HG02981 (cell line): ENCODE data around the gene GPER1.

Experiments used
- ATAC-seq: cut with Tn5 transposase; IDR thresholded peaks from one replicate; pipeline ENCODE4 v1.9.1; 2021; ENCODE audit warnings: mild to moderate bottlenecking, moderate library complexity; ENCODE audit not compliant: unreplicated experiment

The GPER1 gene

GRCh38 chr7:1086588-1087464 is 1.1 kb upstream of the GPER1 start:
- peak; percentile 76 for ATAC-seq

DNA sequence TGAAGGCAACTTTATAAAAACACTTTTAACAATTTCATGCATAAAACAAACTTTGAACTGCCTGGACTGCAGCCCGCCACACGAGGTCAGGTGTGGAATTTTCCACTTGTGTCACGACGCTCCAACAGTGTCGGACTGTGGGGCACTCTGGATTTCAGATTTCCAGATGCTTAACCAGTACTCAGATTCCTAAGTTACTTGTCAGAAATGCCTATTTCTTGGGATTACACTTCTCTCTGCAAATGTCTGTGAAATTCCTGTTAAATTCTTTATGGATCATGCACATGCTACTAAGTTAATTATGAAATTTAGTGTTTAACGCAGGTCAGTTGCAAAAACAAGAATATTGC is 473 bp upstream of the GPER1 start:
- ATAC-seq: no peak

GRCh38 chr7:1090236-1090635 is 2.3 kb downstream of the GPER1 start:
- no peak for ATAC-seq

- no peak for ATAC-seq
Measured at GRCh38 chr7:1090686-1091643, 3.1 kb downstream of the GPER1 start.

GRCh38 chr7:1091644-1092027 is 3.7 kb downstream of the GPER1 start:
- no peak for ATAC-seq

DNA sequence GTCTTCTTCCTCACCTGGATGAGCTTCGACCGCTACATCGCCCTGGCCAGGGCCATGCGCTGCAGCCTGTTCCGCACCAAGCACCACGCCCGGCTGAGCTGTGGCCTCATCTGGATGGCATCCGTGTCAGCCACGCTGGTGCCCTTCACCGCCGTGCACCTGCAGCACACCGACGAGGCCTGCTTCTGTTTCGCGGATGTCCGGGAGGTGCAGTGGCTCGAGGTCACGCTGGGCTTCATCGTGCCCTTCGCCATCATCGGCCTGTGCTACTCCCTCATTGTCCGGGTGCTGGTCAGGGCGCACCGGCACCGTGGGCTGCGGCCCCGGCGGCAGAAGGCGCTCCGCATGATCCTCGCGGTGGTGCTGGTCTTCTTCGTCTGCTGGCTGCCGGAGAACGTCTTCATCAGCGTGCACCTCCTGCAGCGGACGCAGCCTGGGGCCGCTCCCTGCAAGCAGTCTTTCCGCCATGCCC is 4.3 kb downstream of the GPER1 start:
- ATAC-seq: no peak

DNA sequence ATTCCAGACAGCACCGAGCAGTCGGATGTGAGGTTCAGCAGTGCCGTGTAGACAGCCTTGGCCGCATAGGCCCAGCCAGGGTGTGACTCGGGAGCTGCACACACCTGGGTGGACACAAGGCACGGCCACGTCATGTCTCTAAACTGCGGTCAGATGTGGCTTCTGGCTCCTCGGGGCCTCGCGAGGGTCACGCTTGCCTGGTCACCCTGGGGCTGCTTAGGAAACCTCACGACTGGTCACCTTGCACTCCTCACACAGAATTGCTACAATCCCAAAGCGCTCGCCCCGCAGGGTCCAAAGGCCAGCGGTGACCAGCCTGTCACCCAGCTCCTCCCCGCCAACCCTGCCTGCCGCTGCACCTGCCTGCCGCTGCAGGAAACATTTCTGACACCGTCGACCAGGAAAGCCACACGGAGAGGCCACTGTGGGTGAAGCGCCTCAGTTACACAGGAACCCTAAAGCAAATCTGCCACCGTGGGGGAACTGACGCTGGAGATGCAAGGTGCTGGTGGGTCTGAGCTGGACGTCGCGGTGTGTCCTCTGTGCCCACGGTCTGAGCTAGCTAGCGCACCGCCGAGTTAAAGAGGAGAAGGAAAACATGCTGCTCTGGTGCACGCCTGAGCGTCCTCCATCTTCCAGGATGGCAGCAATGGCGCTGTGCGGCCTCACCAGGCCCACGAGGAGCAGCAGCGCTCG is 5.0 kb downstream of the GPER1 start:
- no peak for ATAC-seq

DNA sequence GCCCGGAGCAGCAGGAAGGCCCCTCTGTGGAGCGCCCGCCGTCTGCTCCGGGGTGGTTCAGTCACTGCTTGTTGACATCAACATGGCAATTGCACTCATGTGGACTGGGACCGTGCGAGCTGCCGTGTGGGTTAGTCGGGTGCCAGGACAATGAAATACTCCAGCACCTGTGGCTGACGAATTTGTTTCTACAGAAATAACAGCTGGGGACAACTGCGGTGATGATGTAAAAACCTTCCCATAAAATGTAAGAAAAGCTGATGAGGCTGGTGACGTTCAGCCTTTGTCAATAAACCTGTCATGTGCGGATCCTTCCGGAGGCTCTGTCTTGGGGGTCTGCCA is 5.6 kb downstream of the GPER1 start:
- no peak for ATAC-seq

GRCh38 chr7:1093916-1094508 is 6.1 kb downstream of the GPER1 start:
- ATAC-seq: no peak

DNA sequence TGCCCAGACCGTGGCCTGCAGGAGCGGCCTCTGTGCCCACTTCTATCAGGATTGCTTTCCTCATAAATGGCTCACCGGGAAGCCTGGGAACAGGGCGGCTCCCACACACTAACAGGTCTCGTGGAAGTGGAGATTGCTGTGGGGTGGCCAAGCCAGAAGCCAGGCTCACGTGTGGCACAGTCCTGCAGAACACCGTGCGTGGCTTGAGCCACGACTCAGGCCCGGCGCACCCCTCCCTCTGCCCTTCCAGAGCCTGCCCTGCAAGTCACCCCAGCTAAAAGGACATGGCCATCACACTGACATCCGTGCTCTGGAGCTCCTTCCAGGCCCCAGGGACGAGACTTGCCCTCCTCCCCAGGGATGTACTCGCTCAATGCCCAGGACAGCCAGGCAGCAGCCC is 7.0 kb downstream of the GPER1 start:
- no peak for ATAC-seq

DNA sequence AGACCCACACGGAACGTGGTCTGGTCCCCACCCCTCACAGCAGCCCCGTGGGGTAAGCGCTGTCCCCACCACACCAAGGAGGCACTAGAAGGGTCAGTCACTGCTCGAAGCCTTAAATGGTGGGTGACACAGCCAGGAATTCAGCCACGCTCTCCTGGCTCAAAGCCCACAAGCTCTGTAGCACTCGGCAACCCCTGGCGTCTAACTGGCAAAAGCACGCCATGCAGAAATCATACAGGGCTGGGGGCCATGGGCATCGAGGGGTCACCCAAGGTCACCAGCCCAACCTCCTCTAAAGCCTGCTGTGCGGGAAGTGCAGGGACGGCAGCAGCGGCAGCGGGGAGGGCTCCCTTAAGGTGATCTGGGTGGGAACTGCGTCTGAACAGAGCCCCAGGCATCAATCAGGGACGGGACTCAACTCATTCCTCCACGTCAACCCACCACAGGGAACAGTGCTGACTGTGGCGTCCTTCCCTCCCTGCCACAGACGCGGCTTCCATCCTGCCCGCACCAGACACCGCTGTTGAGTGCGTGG is 7.8 kb downstream of the GPER1 start:
- ATAC-seq: no peak

DNA sequence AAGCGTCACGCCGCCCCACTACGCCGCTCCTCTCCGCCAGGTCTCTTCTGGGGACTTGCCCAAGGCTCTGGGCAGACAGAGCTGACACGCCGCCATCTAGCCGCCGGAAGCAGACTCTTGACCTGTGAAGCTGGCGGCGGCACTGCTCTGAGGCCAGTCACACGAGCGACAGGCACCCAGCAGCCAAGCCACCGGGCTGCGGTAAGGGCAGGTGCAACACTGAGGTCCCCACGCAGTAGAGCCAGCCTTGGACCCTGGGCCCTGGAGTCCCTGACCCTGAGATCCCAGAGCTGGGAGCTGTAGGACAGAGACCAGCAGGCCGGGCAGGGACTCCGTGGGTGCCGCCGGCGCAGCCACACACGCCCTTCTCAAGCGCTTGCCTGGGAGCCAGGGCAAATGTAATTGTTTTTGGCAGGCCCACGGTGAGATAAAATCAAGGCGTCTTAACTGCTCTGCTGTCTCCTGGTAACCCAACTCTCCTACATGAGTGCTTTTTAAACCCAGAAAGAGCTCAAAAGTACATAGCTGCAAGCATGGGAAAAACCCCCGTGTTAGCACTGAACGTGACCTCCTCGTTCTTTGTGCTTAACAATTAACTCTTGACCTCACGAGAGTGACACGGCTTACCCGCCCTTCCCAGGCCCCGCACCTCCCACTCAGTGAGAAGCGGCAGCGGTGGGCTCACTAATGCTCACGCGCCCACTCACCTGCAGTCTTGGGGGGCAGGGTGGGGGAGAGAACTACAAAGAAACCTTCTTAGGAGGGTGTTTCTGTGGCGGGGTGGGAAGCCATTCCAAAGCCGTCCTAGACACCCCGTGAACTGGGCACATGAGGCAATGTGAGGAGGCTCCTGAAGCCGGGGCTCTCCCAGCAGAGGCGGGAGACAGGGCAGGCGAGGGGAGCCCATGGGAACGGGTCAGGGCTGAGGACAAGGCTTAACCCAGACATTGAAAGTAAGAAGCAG is 8.5 kb downstream of the GPER1 start:
- ATAC-seq: no peak

DNA sequence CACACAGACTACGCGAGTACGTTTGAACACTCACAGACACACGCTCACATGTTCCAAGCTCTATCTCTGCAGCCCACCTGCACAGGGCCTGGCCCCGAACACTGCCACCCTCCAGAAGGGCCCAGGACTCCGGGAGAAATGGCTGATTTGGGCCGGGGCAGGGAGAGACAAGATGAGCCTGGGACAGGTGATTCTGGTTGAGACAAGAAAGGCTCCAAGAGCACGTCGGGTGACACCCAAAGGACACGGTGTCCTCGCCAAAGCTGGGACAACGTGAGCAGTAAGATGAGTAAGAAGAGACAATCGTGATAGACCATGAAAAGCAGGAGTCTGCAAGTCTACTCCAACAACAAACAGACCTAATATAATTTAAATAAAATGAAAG is 9.2 kb downstream of the GPER1 start:
- ATAC-seq: no peak

- ATAC-seq: no peak
Measured at GRCh38 chr7:1098243-1099153, 10.6 kb downstream of the GPER1 start.

DNA sequence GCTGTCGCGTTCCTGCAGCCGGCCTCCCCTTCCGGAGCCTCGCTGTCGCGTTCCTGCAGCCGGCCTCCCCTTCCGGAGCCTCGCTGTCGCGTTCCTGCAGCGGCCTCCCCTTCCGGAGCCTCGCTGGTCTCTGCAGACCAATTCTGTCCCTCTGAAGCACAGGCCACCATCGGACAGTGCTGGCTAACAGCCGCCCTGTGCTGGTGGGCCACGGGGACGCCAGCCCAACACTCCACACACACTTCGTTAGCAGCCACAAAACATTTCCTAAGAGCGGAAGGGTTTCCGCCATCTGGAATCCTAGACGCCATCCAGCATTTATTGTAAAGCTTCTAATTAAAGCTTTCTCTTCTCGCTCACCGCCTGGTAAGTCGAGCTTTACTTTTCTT is 11.2 kb downstream of the GPER1 start:
- ATAC-seq: no peak

DNA sequence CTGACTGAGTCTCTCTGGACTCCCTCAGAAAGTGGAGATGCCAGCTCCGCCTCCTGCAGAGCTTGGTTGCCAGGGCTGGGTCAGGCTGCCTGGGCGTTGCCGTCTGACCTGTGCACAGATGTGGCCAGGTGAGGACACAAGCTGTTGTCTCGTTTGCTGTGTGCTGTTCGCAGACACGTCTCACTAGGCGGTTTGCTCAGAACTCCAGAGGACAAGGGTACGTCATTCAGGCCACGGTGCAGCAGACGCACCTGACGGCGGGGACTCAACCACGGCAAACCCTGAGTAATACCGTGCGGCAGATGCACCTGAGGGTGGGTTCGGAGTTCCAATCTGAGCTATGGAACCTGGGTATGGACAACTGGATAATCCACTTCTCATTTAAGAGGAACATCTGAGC is 11.7 kb downstream of the GPER1 start:
- ATAC-seq: no peak

GRCh38 chr7:1100386-1100785 is 12.5 kb downstream of the GPER1 start:
- ATAC-seq: no peak

GRCh38 chr7:1100834-1101562 is 13.1 kb downstream of the GPER1 start:
- no peak for ATAC-seq
